NK-92 treated with Interleukin-12 subunit alpha and Interleukin-12 subunit beta, amount 100 ng/mL, for 24 hours (cell line): ENCODE results near the gene VRK1.

Source experiments
- DNase-seq: peaks from one replicate; lab custom pipeline; 2025; lab: John Stamatoyannopoulos, UW

Gene VRK1

GRCh38 chr14:96922986-96923385, 125.8 kb downstream of the VRK1 start:
- DNase-seq, result no peak

DNA sequence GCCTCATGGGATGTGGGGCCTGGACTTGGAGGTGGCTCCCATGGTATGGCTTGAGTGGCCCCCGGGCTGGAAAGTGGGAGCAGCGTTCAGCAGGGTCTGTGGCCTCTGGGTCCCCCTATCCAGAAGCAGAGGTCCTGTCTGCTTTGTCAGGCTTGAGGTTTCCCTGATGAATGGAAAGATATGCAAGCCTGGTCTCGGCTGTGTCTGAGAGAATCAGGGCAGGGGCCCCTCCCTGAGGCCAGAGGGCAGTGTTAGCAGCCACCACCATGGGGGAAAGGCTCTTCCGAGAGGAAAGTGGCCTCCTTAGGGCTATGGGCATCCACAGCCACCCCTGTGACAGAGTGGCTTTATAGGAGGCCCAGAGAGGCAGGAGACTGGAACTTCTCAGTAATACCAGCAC, 128.2 kb downstream of the VRK1 start:
- no peak for DNase-seq

DNA sequence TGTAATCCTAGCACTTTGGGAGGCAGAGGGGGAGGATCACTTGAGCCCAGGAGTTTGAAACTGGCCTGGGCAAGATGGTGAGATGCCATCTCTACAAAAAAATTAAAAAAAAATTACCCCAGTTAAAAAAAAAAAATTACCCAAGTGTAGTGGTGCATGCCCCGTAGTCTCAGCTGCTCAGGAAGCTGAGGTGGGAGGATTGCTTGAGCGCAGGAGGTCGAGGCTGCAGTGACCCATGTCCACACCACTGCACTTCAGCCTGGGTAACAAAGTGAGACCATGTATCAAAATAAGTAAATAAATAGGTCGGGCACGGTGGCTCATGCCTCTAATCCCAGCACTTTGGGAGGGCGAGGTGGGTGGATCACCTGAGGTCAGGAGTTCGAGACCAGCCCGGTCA, 128.8 kb downstream of the VRK1 start:
- no peak for DNase-seq

GRCh38 chr14:96928779-96929380, 131.7 kb downstream of the VRK1 start:
- DNase-seq, result no peak

DNA sequence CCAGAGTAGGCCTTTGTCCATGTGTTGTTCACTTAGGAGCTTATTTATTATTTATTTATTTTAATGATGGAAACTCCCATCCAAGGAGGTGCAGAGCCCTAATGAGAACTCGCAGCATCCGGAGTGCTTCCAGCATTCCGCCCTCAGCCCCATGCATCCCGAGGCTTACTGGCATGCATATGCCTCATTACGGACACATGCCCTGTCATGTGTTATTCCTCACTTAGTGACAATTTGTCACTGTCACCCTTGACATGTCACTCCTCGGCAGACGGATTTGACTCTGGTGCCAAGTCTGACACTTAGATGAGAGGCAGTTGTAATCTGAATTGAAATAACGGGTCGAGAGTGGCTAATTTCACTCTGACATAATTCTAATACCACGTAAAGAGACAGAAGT, 132.8 kb downstream of the VRK1 start:
- DNase-seq, result no peak

DNA sequence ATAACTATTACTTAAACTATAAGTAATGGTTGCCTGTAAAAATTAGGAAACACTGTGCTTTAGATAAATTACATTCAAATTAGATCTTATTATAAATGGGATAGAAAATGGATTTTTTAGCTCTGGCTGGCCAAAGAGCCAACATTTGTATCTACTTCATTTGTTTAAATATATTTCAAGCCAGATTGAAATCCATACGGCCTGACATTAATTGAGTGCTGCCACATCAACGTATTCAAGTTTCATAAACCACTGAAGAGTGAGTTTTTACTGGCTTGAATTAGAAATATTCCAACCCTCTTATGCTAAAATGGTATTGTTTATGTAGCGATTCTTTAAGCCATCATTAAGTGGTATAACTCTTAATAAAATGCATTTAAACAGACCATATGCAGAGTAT, 133.3 kb downstream of the VRK1 start:
- no peak for DNase-seq
